ENCODE measurements around the gene C16orf96. TPM values are rescaled to one million over a fixed set of nuclear protein-coding genes. Genes with fewer than 3 reads are reported as not detected.

C16orf96 gene
- total and polyA plus RNA-seq, 2 of the 8 experiments (the other 6 are each of a cell fraction or from before 2014, with no cell fraction given), result 1.0 to 1.3 TPM

- H3K27ac ChIP-seq (ENCODE audit: low read depth, low read length), result no peak overlapping the region
- no peak overlapping the region for H2BK120ac ChIP-seq (replicated peaks; ENCODE audit: low read depth, low read length)
- H2AK5ac ChIP-seq (ENCODE audit: low read depth, low read length), result no peak overlapping the region
- ChIA-PET POLR2A (ENCODE audit: partially characterized antibody) (interaction anchor here (0.9 to 12.8 kb wide), 4 partner anchors 10 to 66 kb away, joined by 3 to 126 read pairs (median 3); partner anchors contain the start of gene UBALD1), CTCF (ENCODE audit: partially characterized antibody) (interaction anchor here (0.7 to 8.1 kb wide), 7 partner anchors 11 to 94 kb away, joined by 3 to 65 read pairs (median 5); no protein-coding TSS in a partner anchor)
- FAIRE-seq (no peak), DNase-seq (ENCODE audit: low read depth in 1 of 2, low spot score in 2 of 2) (no peak)
- no peaks in the 10 kb centered on the region; a peak in 1 of 7 replicates for H3K27me3 ChIP-seq (replicated peaks in 1 of 4; ENCODE audit: control insufficient read depth in 3 of 4, extremely low read depth in 1 of 4, insufficient read depth in 3 of 4, low read length in 3 of 4)
- H2AFZ ChIP-seq (ENCODE audit: low read length), result no peak overlapping the region
- H3K4me1 ChIP-seq (replicated peaks in 1 of 4; ENCODE audit: control insufficient read depth in 3 of 4, insufficient read depth in 4 of 4, low read length in 3 of 4), result peaks cover 0 to 17% (median 6%) of the 10 kb centered on the region in 4 experiments; a peak in 6 of 7 replicates
- no peak overlapping the region for H3K14ac ChIP-seq (ENCODE audit: insufficient read length)
- no peaks in the 10 kb centered on the region for H3K9me3 ChIP-seq (ENCODE audit: insufficient read depth in 2 of 2, low read depth in 1 of 2, low read length in 1 of 2)
- no peak overlapping the region for H3K23ac ChIP-seq (ENCODE audit: insufficient read length)
- H4K8ac ChIP-seq (ENCODE audit: extremely low read depth, insufficient read depth, low read length), result peak overlapping the region; percentile 36
- H3K4me2 ChIP-seq (ENCODE audit: insufficient read depth in 1 of 2, low read depth in 2 of 2, low read length in 2 of 2), result no peak overlapping the region
- H4K5ac ChIP-seq (ENCODE audit: insufficient read length, low read depth, low read length), result no peak overlapping the region
- no peaks in the 10 kb centered on the region for H4K20me1 ChIP-seq (replicated peaks in 1 of 2; ENCODE audit: control insufficient read depth in 1 of 2, insufficient read depth in 2 of 2, low read length in 2 of 2)
- H3K36me3 ChIP-seq (ENCODE audit: control insufficient read depth in 2 of 4, insufficient read depth in 4 of 4, low read length in 3 of 4), result no peaks in the 10 kb centered on the region
- H4K91ac ChIP-seq (replicated peaks; ENCODE audit: insufficient read length, low read length), result no peak overlapping the region
- no peak overlapping the region for H3K9ac ChIP-seq (replicated peaks in 1 of 4; ENCODE audit: extremely low read depth in 1 of 4, low read depth in 3 of 4, low read length in 3 of 4)
- H3K79me2 ChIP-seq (ENCODE audit: control insufficient read depth in 1 of 2, insufficient read depth in 2 of 2, low read length in 2 of 2), result no peaks in the 10 kb centered on the region
- H3K79me1 ChIP-seq (ENCODE audit: low read depth, low read length), result no peaks in the 10 kb centered on the region
- no peak overlapping the region for H2BK20ac ChIP-seq (ENCODE audit: low read length)
- no peaks in the 10 kb centered on the region for H3K23me2 ChIP-seq (ENCODE audit: low read depth, low read length)
- no peak overlapping the region for H3K56ac ChIP-seq (replicated peaks; ENCODE audit: insufficient read length, low read depth, low read length)
- H3K18ac ChIP-seq (ENCODE audit: extremely low read depth, low read length), result no peak overlapping the region
- peak overlapping the region; percentile 12; the same call in 1 of the 2 replicates for H2BK12ac ChIP-seq (ENCODE audit: low read depth, low read length)
- 82% methylated on average over 10 of the region's 10 CpGs; no CpG with 5 or more reads in 1 of the 2 experiments for WGBS, 2 experiments (ENCODE audit: extremely low coverage in 1 of 2, insufficient coverage in 1 of 2, insufficient read length in 1 of 2, insufficient replicate concordance in 2 of 2, low coverage in 1 of 2, low lambda C conversion rate in 2 of 2, missing lambda C conversion rate in 1 of 2)
- H3K4me3 ChIP-seq (ENCODE audit: extremely low read depth in 1 of 4, insufficient read depth in 2 of 4, low read depth in 3 of 4, low read length in 4 of 4), result no peak overlapping the region
- H2BK15ac ChIP-seq (ENCODE audit: low read length), result no peak overlapping the region
- no peak overlapping the region for H2BK5ac ChIP-seq (ENCODE audit: low read depth, low read length)
- H3K4ac ChIP-seq (replicated peaks; ENCODE audit: insufficient read length, low read depth, low read length), result no peak overlapping the region
- TF ChIP-seq HDAC6 (IDR thresholded peaks at IDR 0.05; ENCODE audit: low read depth, low read length), result no peak
- TF ChIP-seq, protein P1, sequence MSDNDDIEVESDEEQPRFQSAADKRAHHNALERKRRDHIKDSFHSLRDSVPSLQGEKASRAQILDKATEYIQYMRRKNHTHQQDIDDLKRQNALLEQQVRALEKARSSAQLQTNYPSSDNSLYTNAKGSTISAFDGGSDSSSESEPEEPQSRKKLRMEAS (IDR thresholded peaks at IDR 0.05), result no peak
- no peak for TF ChIP-seq RFX5 (IDR thresholded peaks at IDR 0.05; ENCODE audit: borderline replicate concordance, low read depth, low read length)
- TF ChIP-seq HDAC2 (IDR thresholded peaks at IDR 0.05; ENCODE audit: borderline replicate concordance in 1 of 2, low read depth in 2 of 2, low read length in 2 of 2), result no peak
- TF ChIP-seq, protein P2, sequence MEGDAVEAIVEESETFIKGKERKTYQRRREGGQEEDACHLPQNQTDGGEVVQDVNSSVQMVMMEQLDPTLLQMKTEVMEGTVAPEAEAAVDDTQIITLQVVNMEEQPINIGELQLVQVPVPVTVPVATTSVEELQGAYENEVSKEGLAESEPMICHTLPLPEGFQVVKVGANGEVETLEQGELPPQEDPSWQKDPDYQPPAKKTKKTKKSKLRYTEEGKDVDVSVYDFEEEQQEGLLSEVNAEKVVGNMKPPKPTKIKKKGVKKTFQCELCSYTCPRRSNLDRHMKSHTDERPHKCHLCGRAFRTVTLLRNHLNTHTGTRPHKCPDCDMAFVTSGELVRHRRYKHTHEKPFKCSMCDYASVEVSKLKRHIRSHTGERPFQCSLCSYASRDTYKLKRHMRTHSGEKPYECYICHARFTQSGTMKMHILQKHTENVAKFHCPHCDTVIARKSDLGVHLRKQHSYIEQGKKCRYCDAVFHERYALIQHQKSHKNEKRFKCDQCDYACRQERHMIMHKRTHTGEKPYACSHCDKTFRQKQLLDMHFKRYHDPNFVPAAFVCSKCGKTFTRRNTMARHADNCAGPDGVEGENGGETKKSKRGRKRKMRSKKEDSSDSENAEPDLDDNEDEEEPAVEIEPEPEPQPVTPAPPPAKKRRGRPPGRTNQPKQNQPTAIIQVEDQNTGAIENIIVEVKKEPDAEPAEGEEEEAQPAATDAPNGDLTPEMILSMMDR (IDR thresholded peaks at IDR 0.05; ENCODE audit: control extremely low read depth in 1 of 3, insufficient read depth in 1 of 3, low read depth in 1 of 3, low read length in 3 of 3), result no peak
- no peak for TF ChIP-seq EGR1 (IDR thresholded peaks at IDR 0.05; ENCODE audit: borderline replicate concordance, low read depth, low read length)
- TF ChIP-seq CEBPB (IDR thresholded peaks at IDR 0.05; ENCODE audit: low read depth, low read length), result no peak
- TF ChIP-seq ZNF274 (IDR thresholded peaks at IDR 0.05; ENCODE audit: borderline replicate concordance, extremely low read depth, low read length), result no peak
- no peak for TF ChIP-seq RAD21 (IDR thresholded peaks at IDR 0.05 in 1 of 2, conservative IDR thresholded peaks at IDR 0.05 in 1 of 2; ENCODE audit: low read depth in 2 of 2, low read length in 2 of 2)
- TF ChIP-seq JUN (IDR thresholded peaks at IDR 0.05; ENCODE audit: low read depth, low read length), result no peak
These were observed 42.9 kb downstream of the C16orf96 start for GRCh38 chr16:4599037-4599436.

All from H1 (cell line).